HG03060 (cell line): ENCODE measurements around the gene IRAK3.

Experiments used
- ATAC-seq: cut with Tn5 transposase; IDR thresholded peaks from one replicate; pipeline ENCODE4 v1.9.1; 2021; ENCODE audit warnings: low read depth, moderate number of reproducible peaks; ENCODE audit not compliant: unreplicated experiment

IRAK3 gene, protein sequence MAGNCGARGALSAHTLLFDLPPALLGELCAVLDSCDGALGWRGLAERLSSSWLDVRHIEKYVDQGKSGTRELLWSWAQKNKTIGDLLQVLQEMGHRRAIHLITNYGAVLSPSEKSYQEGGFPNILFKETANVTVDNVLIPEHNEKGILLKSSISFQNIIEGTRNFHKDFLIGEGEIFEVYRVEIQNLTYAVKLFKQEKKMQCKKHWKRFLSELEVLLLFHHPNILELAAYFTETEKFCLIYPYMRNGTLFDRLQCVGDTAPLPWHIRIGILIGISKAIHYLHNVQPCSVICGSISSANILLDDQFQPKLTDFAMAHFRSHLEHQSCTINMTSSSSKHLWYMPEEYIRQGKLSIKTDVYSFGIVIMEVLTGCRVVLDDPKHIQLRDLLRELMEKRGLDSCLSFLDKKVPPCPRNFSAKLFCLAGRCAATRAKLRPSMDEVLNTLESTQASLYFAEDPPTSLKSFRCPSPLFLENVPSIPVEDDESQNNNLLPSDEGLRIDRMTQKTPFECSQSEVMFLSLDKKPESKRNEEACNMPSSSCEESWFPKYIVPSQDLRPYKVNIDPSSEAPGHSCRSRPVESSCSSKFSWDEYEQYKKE

DNA sequence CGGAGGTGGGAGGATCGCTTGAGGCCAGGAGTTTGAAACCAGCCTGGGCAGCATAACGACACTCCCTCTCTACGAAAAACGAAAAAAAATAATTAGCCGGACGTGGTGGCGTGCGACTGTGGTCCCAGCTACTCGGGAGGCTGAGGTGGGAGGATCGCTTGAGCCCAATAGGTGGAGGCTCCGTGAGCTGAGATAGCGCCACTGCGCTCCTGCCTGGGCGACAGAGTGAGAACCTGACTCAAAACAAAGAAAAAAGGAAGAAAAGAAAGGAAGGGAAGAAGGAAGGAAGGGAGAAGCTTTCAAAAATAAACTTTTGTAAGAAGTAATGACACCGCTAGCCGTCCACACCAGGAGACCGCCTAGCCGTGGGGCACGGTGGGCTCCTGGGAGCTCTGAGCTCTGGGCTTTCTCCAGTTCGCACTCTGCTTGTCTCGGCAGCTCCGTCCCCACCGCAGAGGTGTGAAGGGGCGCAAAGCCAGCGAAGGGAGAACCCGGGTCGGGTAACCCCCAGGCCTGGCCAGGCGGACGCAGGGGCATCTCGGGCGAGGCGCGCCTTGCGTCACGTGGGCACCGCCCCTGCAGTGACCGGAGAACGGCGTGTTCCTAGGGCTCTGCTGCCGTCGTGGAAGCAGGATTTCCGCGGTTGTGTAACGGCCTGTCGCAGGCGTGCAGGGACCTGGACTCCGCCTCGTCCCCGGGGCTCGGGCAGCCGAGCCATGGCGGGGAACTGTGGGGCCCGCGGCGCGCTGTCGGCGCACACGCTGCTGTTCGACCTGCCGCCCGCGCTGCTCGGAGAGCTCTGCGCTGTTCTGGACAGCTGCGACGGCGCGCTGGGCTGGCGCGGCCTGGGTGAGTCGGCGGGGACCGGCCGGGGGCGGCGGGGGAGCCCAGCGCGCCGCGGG, at the start of gene IRAK3:
Gene IRAK3, plus strand, starts transcription at position 631 of the 902 bp plus-strand sequence. Its CDS starts 86 bp downstream, at position 717.
- no peak for ATAC-seq

DNA sequence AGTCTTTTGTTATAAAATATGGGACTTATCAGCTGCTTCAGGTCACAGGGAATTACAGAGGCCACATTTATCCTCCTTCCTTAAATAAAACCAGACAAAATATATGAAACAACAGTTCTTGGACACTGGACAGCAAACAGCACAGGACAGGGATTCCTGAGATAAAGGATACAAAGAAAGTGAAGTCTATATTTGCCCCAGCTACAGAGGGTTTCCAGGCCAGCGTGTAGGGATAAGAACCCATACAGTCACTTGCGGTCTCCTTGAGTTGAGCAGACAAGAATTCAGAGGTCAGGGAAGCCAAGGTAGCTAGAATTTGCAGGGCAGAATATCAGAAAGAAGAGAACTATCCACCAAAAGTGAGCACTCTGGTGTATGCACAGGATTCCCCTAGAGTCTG, 49.7 kb upstream of the IRAK3 start:
- ATAC-seq: no peak

DNA sequence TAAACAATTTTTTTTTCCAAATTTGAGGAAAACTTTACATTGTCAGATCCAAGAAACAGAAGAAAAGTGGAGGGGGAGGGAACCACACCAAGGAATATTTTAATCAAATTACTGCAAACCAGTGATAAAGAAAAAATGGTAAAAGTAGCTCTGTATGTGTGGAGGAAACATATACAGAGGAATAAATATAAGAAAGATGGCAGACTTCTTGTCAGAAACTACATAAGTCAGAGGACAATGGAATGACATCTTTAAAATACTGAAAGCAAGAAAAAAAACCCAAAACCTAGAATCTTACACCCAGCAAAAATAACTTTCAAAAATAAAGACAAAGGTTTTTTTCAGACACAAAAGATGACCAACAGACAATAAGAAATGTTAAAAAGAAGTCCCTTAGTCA, 48.3 kb upstream of the IRAK3 start:
- ATAC-seq: no peak

DNA sequence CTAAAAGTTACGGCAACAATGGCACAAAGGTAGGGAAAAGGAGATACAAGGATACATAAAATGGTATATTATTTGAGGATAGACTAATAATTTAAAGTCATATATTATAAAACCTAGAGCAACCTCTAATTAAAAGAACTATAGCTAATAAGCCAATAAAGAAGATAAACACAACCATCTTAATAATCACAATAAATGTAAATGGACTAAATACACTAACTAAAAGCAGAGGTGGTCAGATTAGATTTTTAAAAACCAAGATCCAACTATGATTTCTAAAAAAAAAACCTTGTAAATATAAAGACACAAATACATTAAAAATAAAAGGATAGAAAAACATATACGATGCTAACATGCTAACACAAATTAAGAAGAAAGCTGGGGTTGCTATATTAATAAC, 47.7 kb upstream of the IRAK3 start:
- ATAC-seq: no peak

DNA sequence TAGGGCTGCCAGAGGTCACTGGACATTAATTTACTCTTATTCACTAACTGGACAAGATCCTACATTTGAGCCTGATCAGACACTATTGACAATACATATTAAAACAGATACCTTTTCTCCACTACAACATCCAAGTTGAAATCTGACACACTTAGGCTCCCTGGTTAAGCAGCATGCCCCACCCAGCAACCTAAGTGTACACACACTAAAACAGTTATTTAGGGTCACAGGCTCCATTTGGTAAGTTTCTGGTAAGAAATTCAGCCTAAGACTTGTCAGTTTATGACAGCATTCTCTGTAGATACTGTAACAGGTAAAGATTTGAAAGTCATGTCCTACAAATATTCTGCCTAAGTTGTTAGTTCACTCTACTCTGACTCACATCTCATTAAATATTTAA, 46.2 kb upstream of the IRAK3 start:
- ATAC-seq: no peak

DNA sequence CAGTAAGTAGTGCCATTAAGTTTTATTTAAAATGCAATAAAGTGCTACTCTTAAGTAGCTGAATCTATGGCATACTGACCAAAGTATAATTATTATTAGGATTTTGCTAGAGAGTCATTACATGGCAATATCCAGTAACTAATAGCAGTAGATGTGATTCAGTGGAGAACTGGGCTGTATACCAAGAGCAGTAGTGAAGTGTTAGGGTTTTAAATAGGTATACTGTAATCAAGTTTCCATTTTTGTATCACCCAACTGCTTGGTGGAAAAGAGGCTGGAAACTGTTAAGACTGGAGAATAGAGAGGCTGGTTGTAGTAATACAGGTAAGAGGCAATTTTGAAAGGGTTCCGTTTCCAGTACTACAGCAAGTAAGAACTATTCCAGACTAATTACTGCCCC, 45.1 kb upstream of the IRAK3 start:
- no peak for ATAC-seq

DNA sequence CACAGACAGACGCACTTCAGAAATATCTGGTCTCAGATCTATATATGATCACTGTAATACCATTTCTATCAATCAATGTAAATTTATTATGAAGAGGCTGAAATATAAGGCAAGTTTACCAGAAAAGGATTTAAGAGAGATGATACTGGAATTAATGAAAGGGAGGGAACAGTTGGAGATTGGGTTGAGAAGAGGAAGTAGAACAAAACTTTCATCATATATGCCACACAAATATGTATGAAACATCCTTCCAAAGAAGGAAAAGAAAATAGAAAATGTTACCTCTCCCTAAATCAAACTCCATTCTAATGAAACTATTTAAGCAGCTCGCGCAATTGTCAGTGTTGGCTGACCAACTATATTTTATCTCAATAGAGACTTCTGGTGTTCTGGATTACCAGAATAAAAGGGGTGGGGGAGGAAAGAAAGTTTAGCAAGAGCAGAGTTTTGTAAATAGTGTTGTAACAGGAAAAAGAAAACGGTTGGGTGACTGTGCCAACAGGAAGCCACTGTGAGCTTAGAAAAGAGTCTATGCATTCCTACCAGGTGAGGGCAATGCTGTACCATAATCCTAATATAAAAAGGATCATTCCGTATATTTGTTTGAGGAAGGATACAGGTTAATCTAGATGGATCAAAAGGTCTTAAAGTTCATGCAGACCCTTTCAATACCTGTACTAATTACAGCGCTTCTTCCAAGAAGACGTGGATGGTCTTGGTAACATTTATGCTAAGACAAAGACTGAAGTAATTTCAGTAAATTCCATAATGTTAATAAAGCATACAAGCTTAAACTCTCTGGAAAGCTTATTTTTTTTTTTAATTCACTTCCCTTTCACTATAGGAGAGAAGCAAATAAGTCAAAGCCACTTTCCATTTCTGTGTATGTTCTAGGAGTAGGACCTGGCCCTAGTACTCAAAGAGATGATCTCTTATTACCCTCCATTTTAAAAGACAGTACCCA, 43.9 kb upstream of the IRAK3 start:
- ATAC-seq: no peak

DNA sequence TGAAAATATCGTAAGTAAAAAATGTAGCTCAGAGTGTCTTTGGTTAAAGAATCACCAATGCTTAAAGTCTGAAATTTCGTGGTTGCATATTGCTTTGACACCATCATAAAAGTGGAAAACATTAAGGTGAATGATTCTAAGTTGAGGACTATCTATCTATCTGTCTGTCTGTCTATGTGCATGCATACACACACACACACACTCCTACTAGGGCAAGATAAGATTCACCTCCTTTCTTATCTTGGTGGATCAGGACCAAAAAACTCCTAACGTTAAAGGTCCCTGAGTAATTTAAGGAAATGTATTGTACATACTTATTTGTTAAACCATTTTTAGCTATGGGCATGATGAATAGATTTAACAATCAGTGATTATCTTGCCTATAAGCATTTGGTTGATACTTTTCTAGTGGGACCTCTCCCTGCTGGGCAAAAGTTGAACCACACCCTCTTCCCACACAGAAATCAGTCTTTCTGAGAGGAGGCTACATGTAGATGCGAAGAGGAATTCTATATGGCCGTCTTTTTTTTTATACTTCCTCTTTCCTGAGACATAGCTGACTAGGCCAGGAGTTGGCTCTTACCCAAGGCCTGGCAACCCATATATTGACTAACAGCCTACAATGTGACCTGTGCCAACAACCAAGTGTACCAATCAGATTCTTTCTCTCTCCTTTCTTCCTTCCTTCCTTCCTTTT, 39.2 kb upstream of the IRAK3 start:
- ATAC-seq: no peak

DNA sequence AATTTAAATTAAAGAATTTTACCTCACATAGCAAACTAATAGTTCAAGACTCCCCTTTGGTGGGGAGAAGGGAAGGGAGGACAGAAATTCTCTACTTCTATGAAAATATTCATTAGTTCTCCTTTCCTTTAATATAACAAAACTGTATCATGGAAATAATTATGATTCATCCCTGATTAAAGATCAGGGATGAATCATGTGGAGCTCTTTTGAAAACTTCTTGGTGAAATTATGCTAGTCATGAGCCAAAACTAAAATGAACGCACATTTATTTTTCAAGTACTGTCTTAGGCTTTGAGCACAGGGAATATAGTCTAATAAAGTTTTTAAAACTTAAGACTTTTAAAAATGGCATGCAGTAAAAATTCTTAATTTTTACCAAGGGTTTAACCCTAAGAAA, 36.3 kb upstream of the IRAK3 start:
- no peak for ATAC-seq

DNA sequence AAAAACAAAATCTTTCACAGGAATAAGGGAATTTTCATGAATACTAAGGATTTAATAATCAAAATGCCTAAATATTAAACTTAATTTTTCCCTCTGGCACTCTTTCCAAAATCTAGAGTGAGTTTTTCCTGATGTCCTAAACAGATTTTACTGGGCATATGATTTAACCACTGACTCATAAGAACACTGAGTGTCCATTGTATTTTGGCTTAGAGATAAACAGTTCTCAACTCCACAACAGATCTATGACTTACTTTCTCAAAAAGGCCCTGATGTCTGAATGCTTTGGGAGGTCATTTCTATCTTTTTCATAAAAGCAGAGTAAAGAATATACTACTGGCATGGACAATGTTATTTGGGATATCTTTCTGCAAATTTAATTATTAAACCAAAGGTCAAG, 34.2 kb upstream of the IRAK3 start:
- no peak for ATAC-seq

DNA sequence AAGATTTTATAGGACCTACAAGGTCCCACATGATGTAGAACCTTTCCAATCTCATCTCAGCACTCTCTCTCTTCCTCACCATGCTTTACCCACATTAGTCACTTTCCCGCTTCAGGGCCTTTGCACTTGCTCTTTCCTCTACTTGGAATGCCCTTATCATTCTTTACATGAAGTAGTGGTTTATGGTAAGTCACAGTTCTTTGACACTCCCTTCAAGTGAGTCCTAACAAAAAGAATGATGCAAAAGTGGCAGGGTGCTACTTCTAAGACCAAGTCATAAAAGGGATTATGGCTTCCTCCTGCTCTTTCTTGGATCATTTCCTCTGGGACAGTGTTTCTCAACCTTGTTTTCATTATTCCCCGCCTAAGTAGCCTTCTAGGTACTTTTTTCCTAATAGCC, 32.4 kb upstream of the IRAK3 start:
- ATAC-seq: no peak

DNA sequence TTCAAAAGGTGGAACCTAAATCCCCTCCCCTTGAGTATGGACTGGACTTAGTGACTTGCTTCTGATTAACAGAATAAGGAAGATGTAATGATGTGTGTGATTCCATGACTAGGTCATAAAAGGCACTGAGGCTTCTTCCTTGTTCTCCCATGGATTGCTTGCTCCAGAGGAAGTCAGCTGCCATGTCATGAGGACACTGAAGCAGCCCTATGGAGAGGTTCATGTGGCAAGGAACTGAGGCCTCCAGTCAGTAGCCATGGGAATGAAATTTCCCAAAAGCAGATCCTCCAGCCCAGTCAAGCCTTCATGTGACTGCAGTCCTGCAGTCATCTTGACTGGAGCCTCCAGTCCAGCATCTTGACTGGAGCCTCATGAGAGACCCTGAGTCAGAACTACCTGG, 29.9 kb upstream of the IRAK3 start:
- ATAC-seq: no peak

DNA sequence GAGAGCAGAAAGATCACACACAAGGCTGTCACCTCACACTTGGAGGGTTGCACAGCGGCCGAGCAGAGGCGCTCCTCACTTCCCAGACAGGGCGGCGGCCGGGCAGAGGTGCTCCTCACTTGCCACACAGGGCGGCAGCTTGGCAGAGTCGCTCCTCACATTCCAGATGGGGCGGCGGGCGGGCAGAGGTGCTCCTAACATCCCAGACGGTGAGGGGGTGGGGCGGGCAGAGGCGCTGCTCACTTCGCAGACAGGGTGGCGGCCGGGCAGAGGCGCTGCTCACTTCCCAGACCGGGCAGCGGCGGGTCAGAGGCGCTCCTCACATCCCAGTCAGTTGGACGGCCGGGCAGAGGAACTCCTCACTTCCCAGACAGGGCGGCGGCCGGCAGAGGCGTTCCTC, 28.3 kb upstream of the IRAK3 start:
- no peak for ATAC-seq

DNA sequence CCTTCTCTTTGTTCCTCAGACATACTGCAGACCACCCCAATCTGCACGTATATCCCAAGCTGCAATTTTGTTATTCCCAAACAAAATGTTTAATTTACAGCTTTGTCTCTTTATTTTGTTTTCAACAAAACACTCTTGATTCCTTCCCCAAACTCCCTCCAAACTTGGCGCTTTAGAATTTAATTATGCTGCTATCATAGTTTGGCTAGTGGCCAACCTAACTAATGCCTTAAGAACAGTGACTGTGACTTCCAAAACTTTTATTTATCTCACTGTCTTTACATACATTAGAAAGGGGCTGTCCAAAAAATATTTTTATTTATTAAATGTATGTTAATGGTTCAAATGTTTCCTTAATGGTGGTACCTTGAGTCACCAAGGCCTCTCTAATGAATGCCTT, 26.3 kb upstream of the IRAK3 start:
- ATAC-seq: no peak

DNA sequence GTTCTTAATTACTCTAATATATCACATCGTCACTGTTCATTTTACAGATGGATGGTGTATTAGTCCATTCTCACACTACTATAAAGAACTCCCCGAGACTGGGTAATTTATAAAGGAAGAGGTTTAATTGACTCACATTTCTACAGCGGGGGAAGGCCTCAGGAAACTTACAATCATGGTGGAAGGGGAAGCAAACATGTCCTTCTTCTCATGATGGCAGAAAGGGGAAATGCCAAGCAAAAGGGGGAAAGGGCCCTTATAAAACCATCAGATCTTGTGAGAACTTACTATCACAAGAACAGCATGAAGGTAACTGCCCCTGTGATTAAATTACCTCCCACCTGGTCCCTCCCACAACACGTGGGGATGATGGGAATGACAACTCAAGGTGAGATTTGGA, 25.7 kb upstream of the IRAK3 start:
- no peak for ATAC-seq

DNA sequence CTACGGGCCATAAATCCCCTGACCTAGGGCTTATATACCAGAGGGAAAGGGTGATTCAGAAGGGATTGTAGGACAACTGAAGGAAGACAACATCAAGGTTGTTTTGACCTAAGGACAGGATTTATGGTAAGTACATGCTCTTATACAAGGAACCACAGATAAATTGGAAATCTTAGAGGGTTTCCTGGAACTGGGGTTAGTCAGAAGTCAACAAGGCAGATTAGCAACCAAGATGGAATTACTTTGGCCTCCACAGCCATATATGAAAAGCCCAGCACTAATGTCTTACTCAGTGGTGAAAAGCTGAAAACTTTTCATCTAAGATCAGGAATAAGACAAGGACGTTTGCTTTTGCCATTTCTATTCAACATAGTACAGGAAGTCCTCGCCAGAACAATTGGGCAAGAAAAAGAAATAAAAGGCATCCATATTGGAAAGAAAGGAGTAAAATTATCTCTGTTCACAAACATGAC, 24.6 kb upstream of the IRAK3 start:
- no peak for ATAC-seq

DNA sequence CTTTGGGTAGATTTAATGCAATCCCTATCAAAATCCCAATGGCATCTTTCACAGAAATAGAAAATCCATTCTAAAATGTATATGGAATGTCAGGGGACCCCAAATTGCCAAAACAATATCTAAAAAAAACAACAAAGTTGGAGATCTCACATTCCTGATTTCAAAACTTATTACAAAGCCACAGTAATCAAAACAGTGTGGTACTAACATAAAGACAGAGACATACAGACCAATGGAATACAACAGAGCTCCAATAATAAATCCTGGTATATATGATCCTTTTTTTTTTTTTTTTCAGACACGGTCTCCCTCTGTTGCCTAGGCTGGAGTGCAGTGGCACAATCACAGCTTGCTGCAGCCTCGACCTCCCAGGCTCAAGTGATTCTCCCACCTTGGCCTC, 23.9 kb upstream of the IRAK3 start:
- no peak for ATAC-seq

DNA sequence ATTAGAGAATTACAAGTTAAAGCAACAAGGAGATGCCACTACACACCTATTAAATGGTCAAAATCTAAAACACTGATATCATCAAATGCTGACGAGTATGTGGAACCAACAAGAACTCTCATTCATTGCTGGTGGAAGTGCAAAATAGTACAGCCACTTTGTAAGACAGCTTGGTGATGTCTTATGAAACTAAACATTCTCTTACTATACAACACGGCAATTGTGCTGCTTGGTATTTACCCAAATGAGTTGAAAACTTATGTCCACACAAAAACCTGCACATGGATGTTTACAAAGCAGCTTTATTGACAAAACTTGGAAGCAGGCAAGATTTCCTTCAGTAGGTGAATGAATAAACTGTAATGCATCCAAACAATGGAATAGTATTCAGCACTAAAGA, 22.5 kb upstream of the IRAK3 start:
- ATAC-seq: no peak

DNA sequence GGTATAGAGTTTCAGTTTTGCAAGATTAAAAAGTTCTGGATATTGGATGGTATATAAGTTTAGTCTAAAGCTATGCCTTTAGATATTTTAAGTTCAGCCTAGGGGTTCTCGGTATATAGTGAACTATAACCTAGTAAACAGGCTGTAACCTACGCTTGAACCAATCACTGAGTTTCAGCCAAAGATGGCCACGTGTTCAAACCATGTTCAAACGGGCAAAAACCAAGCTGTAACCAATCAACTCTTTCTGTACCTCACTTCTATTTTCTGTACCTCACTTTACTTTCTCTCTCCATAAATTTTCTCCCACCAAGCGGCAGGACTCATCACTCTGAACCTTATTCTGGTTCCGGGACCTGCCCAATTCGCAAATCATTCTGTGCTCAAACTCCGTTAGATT, 20.6 kb upstream of the IRAK3 start:
- ATAC-seq: no peak
